Nephron progenitor cell (in vitro differentiated cells): ENCODE measurements around the gene TBATA.

Experiments used
- DNase-seq: peaks from one replicate; pipeline ENCODE4 v3.0.0; 2021
- H3K27ac Mint-ChIP-seq: 2 replicates; pipeline ENCODE4 v1.8.0; 2021; ENCODE audit warnings: mild to moderate bottlenecking, moderate library complexity, mixed read lengths
- H3K27me3 Mint-ChIP-seq: 2 replicates; pipeline ENCODE4 v1.8.0; 2021; ENCODE audit warnings: mild to moderate bottlenecking, low read depth, mixed read lengths; ENCODE audit not compliant: poor library complexity
- H3K36me3 Mint-ChIP-seq: 2 replicates; pipeline ENCODE4 v1.8.0; 2021; ENCODE audit warnings: low read depth, mixed read lengths
- H3K4me1 Mint-ChIP-seq: 2 replicates; pipeline ENCODE4 v1.8.0; 2021; ENCODE audit warnings: mixed read lengths
- H3K4me3 Mint-ChIP-seq: 2 replicates; pipeline ENCODE4 v1.8.0; 2021; ENCODE audit warnings: mild to moderate bottlenecking, moderate library complexity, mixed read lengths
- H3K9me3 Mint-ChIP-seq: 2 replicates; pipeline ENCODE4 v1.8.0; 2021; ENCODE audit warnings: mild to moderate bottlenecking, moderate library complexity, mixed read lengths
- CTCF ChIP-seq: fragments of 200-600 bp; sonication (generic); IDR thresholded peaks from 2 replicates; pipeline ENCODE4 v1.5.0; 2021; ENCODE audit warnings: antibody characterized with exemption

Gene TBATA

GRCh38 chr10:70822076-70822820 lies 37.1 kb upstream of the TBATA start:
- Mint-ChIP-seq H3K36me3 (peaks cover 56% of the 10 kb centered on the region), H3K4me3 (no peak overlapping the region), H3K9me3 (no peaks in the 10 kb centered on the region), H3K4me1 (peaks cover 24% of the 10 kb centered on the region), H3K27me3 (no peaks in the 10 kb centered on the region), H3K27ac (no peak overlapping the region)
- no peak for DNase-seq
- no peak for TF ChIP-seq CTCF

- no peak for DNase-seq
- no peak overlapping the region for H3K4me3 Mint-ChIP-seq
- H3K27ac Mint-ChIP-seq: no peak overlapping the region
- no peak for TF ChIP-seq CTCF
- no peaks in the 10 kb centered on the region for H3K9me3 Mint-ChIP-seq
- H3K36me3 Mint-ChIP-seq: peaks cover 45% of the 10 kb centered on the region
- H3K27me3 Mint-ChIP-seq: no peaks in the 10 kb centered on the region
- H3K4me1 Mint-ChIP-seq: peaks cover 34% of the 10 kb centered on the region
Measured at GRCh38 chr10:70820976-70821750, 36.0 kb upstream of the TBATA start.

GRCh38 chr10:70816220-70816894 lies 31.2 kb upstream of the TBATA start:
- Mint-ChIP-seq H3K27me3 (peaks cover 11% of the 10 kb centered on the region), H3K27ac (peak overlapping the region; percentile 99), H3K4me3 (peak overlapping the region; percentile 94), H3K4me1 (peaks cover 56% of the 10 kb centered on the region), H3K36me3 (peaks cover 24% of the 10 kb centered on the region), H3K9me3 (no peaks in the 10 kb centered on the region)
- TF ChIP-seq CTCF: no peak
- DNase-seq: peak; percentile 77

GRCh38 chr10:70815504-70816219 lies 30.5 kb upstream of the TBATA start, which contains the start of gene SGPL1:
Gene SGPL1, plus strand, starts transcription at chr10:70815948. Its CDS starts 906 bp downstream, at chr10:70816854.
- Mint-ChIP-seq H3K4me3 (peak within 1 kb of the TSS; percentile 94), H3K27ac (peak within 1 kb of the TSS; percentile 99), H3K36me3 (peaks cover 24% of the 10 kb centered on the region), H3K27me3 (peaks cover 11% of the 10 kb centered on the region), H3K4me1 (peaks cover 56% of the 10 kb centered on the region), H3K9me3 (no peaks in the 10 kb centered on the region)
- DNase-seq: peak; percentile 92
- peak; percentile 78 for TF ChIP-seq CTCF

- DNase-seq: no peak
- peaks cover 11% of the 10 kb centered on the region for H3K27me3 Mint-ChIP-seq
- no peak for TF ChIP-seq CTCF
- peak overlapping the region; percentile 26 for H3K27ac Mint-ChIP-seq
- H3K4me3 Mint-ChIP-seq: peak overlapping the region; percentile 23
- H3K36me3 Mint-ChIP-seq: peaks cover 15% of the 10 kb centered on the region
- H3K9me3 Mint-ChIP-seq: no peaks in the 10 kb centered on the region
- H3K4me1 Mint-ChIP-seq: peaks cover 51% of the 10 kb centered on the region
Measured at GRCh38 chr10:70814126-70814525, 28.9 kb upstream of the TBATA start.
